PC-9 (cell line): ENCODE results near the gene ADTRP.

Source experiments
- EZH2 ChIP-seq: fragments of 200-600 bp; sonication (generic); IDR thresholded peaks from 2 replicates; pipeline ENCODE4 v1.8.0; 2017; ENCODE audit warnings: antibody characterized with exemption, low read depth
- TF ChIP-seq, protein P1 (sequence below): fragments of 200-600 bp; sonication (generic); conservative IDR thresholded peaks from 2 replicates; pipeline ENCODE4 v1.6.1; 2017; ENCODE audit warnings: mixed run types, antibody characterized with exemption, mild to moderate bottlenecking, moderate library complexity

DNA sequence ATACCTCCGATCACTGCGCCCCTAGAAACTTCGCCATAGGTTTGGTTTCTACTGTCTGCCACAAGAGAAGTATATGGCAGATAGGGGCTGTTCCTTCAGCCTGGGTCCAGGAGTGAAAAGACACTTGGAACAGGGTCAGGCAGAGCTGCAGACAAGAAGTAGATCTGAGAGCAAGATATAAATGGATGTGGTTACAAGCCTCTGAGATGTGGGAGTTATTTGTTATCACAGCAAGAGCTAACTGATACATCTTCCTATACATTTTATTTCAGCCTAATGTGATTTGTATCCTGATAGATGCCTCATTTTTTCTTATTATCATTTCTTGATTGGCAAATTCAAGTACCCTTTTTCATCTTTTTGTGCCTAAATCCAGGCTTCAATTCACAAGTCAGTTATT lies 40.9 kb upstream of the ADTRP start:
- TF ChIP-seq, protein P1, sequence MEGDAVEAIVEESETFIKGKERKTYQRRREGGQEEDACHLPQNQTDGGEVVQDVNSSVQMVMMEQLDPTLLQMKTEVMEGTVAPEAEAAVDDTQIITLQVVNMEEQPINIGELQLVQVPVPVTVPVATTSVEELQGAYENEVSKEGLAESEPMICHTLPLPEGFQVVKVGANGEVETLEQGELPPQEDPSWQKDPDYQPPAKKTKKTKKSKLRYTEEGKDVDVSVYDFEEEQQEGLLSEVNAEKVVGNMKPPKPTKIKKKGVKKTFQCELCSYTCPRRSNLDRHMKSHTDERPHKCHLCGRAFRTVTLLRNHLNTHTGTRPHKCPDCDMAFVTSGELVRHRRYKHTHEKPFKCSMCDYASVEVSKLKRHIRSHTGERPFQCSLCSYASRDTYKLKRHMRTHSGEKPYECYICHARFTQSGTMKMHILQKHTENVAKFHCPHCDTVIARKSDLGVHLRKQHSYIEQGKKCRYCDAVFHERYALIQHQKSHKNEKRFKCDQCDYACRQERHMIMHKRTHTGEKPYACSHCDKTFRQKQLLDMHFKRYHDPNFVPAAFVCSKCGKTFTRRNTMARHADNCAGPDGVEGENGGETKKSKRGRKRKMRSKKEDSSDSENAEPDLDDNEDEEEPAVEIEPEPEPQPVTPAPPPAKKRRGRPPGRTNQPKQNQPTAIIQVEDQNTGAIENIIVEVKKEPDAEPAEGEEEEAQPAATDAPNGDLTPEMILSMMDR: no peak
- no peak for TF ChIP-seq EZH2
